GM18499 (cell line): Measurements from ENCODE around the gene VEGFB.

Experiments used
- ATAC-seq: cut with Tn5 transposase; IDR thresholded peaks from one replicate; pipeline ENCODE4 v1.9.1; 2021; ENCODE audit warnings: moderate number of reproducible peaks; ENCODE audit not compliant: insufficient read depth, unreplicated experiment

VEGFB gene

DNA sequence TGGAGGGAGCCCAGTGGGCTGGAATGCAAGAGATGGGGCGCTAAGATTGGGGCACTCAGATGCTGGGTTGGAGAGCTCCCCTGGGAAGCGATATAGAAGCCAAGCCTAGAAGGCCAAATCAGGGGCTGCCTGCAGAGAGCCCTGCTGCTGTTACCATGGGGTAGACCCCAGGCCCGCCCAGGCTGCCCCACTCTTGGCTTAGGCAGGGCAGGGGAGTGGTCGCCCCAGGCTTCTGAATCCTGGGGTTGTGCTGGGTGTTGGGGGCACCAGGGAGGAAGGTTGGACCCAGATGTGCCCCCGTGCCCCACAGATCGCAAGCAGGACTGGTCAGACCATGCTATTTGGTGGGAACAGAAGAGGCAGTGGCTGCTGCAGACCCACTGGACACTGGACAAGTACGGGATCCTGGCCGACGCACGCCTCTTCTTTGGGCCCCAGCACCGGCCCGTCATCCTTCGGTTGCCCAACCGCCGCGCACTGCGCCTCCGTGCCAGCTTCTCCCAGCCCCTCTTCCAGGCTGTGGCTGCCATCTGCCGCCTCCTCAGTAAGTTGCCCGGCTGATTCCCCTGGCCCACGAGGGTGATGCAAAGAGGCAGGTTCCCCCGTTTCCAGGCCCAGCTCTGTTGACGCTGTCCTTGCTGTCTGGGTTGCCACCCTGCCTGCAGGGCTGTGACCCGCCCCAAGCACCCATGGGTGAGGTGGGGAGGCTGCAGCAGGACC, 23.9 kb upstream of the VEGFB start:
- ATAC-seq: no peak

DNA sequence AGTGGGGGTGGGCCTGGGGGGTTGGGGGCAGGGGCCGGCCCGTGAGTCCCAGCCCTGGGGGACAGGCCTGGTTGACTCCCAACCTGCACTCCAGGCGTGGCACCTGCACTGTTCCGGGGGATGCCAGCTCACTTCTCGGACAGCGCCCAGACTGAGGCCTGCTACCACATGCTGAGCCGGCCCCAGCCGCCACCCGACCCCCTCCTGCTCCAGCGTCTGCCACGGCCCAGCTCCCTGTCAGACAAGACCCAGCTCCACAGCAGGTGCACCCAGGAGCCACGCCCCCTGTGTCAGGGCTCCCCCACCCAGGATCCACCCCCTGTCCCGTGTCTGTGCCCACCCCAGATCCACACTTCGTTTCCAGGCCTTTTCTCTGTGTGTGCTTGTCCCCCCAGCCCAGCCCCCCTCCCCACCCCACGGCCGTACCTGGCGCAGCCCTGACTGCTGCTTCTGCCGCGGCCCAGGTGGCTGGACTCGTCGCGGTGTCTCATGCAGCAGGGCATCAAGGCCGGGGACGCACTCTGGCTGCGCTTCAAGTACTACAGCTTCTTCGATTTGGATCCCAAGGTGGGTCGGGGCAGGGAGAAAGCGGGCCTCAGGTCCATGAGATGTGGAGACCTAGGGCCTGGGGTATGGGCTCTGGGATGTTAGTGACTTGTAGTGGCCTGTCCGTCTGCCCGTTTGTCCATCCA, 23.1 kb upstream of the VEGFB start:
- no peak for ATAC-seq

DNA sequence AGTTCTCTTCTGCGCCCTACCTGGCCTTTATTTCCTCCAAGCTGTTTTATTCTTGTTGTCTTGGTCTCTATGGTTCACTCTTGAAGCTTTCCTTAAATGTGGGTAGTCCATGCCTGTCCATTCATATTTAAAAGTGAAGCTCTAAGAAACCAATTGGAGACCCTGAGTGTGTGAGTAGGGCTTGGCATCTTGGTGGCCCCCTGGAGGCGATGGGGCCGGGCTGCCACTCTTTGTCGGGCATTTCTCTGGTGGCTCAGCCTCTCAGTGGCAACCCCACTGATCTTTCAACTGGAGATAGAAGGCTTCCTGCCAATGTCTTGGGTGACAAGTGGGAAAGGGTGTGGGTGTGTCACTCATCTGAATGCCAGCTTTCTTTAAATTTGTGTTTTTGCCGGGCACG, 17.5 kb upstream of the VEGFB start:
- no peak for ATAC-seq

DNA sequence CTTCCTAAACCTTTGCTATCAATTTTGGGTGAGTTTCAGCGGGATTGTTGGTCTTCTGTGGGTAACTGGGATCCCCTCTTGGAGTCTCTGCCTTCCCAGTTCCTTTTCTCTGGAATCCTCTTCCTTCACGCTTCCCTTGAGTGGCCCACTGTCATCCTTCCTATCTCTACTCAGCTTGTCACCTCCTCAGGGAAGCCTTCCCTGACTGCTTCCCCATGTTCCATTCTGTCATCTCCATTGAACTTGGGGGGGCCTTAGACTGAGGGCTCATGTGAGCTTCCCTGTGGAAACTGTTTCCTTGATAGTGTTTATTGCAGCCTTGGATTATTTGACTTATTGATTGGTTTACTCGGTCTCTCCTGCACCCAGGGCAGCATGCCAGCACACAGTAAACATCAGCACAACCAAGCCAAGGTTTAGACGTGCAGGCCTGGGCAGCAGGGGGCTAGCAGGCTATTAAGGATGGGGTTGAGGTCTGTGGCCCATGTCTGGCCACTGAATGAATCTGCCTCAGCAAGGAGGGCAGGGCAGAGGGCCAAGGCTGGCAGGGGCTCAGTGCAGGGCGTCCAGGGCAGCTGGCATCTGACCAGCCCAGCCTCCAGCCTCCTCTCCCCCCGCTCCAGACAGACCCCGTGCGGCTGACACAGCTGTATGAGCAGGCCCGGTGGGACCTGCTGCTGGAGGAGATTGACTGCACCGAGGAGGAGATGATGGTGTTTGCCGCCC, 15.6 kb upstream of the VEGFB start:
- ATAC-seq: no peak

DNA sequence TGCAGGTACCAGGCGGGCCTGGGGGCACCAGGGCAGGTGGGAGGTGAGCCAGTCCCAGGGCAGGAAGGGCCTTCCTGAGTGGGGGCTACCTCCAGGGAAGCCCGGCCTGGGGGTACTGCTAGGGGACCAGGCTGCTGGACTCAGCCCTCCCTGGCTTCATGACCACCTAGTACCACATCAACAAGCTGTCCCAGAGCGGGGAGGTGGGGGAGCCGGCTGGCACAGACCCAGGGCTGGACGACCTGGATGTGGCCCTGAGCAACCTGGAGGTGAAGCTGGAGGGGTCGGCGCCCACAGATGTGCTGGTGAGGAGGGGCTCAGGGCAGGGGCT, 15.1 kb upstream of the VEGFB start:
- no peak for ATAC-seq

DNA sequence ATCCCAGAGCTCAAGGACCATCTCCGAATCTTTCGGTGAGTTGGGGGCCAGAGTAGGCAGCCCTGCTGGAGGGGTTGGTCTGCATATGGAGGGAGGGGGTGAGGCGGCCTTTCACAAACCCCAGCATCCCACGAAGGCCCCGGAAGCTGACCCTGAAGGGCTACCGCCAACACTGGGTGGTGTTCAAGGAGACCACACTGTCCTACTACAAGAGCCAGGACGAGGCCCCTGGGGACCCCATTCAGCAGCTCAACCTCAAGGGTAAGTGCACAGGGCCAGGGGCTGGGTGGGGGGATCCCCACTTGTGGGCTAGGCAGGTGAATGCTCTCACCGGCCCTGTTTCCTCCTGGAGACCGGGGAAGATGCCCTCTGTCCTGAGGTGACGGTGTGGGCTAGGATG, 14.6 kb upstream of the VEGFB start:
- no peak for ATAC-seq

DNA sequence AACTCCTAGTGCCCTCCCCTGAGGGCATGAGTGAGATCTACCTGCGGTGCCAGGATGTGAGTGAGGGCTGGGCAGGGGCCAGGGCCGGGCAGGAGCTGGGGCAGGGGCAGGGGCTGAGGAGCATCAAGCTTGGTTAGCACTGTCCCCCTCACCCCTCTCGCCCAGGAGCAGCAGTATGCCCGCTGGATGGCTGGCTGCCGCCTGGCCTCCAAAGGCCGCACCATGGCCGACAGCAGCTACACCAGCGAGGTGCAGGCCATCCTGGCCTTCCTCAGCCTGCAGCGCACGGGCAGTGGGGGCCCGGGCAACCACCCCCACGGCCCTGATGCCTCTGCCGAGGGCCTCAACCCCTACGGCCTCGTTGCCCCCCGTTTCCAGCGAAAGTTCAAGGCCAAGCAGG, 14.1 kb upstream of the VEGFB start:
- no peak for ATAC-seq

DNA sequence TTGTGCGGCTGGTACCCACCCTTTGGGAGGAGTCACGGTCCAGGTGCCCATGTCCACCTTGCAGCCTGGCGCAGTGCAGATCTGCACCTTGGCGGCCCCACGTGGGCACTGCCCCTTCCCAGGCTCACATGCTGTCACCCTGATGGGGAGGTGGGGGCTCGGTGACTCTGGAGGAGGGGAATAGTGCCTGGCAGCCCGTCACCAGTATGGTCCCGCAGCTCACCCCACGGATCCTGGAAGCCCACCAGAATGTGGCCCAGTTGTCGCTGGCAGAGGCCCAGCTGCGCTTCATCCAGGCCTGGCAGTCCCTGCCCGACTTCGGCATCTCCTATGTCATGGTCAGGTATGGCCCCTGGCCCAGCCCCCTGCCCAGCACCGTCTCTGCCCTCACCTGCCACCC, 13.6 kb upstream of the VEGFB start:
- no peak for ATAC-seq

DNA sequence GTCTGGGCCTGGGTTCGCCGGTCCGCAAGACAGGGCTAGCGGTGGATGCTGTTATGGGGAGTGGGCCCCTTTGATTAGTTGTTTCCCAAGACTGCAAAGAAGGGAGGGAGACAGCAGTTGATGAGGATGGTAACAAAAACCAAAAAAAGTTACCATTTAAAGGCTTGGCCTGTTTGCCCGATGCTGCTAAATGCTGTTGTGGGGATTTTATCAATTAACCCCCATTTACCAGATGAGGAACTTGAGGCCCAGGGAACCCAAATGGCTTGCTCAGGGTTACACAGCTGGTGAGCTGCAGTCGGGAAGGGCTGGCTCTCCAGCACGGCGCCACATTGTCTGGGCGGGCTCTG, 11.8 kb upstream of the VEGFB start:
- ATAC-seq: no peak

DNA sequence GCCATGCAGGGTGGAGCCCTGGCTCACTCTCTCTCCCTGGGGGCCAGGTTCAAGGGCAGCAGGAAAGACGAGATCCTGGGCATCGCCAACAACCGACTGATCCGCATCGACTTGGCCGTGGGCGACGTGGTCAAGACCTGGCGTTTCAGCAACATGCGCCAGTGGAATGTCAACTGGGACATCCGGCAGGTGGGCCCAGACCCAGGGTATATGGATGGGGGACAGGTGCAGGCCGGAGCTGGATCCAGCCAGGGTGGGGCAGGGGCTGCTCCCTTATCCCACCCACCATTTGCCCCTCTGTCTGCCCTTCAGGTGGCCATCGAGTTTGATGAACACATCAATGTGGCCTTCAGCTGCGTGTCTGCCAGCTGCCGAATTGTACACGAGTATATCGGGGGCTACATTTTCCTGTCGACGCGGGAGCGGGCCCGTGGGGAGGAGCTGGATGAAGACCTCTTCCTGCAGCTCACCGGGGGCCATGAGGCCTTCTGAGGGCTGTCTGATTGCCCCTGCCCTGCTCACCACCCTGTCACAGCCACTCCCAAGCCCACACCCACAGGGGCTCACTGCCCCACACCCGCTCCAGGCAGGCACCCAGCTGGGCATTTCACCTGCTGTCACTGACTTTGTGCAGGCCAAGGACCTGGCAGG, 11.3 kb upstream of the VEGFB start:
- ATAC-seq: no peak

DNA sequence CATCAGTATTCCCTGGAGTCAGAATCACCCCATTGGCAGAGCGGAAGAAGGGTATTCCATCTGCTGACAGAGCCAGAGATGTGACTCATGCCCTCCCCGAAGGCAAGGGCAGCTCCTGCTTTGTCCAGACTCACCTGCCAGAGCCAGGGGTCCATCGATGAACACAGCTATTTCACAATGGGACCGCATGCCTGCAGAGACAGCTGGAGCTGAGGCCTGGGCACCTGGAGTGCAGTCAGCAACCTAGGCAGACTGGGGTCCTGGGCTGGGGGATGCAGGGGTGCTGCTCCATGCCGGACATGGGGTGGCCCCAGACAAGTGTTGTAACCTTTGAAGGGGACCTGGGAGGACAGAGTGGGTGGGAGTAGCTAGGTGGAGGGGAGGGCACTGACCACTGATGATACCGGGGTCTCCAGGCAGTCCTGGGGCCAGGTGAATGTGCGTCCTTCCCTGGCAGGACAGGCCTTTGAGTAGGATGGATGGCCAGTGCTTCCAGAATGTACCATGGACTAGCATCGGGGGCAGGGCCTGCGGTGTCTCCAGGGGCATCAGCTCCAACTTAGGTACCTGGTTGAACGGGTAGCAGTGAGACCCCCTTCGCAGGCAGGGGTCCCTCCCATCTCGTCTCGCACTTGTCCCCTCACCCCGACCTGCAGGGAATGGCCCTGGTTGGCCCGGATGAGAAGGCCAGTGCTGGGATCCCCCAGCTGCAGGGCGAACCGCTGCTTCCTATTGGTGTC, 10.1 kb upstream of the VEGFB start:
- no peak for ATAC-seq

DNA sequence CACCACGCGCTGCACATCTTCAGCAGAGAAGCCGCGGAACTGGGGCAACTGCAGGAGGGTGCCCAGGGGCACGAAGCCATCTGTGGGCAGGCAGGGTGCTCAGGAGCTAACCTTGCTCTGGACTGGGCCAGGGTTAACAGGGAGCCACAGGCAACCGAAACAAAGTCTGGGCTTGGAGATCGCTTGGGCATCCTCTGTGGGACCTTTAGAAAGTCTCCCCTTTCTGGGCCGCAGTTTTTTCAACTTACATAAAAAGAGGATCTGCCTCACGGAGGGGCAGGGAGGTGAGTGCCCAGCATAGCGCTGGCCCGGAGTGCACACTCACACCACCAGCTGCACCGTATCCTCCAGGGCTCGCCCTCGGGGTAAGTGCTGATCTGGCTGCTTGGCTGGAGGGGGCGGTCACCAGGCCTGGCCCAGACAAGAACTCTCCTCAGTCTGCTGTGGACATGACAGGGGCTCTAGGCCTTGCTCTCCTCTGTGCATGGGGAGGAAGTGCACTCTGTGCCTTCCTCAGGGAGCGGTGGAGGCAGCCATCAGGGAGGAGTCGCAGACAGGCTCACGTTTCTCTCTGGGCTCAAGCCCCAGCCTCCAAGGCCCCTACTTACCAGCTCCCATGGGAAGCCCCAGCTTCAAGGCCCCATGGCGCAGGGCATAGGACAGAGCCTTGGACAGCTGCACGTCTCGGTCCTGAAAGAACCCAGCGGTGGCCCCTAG, 9.3 kb upstream of the VEGFB start:
- no peak for ATAC-seq

DNA sequence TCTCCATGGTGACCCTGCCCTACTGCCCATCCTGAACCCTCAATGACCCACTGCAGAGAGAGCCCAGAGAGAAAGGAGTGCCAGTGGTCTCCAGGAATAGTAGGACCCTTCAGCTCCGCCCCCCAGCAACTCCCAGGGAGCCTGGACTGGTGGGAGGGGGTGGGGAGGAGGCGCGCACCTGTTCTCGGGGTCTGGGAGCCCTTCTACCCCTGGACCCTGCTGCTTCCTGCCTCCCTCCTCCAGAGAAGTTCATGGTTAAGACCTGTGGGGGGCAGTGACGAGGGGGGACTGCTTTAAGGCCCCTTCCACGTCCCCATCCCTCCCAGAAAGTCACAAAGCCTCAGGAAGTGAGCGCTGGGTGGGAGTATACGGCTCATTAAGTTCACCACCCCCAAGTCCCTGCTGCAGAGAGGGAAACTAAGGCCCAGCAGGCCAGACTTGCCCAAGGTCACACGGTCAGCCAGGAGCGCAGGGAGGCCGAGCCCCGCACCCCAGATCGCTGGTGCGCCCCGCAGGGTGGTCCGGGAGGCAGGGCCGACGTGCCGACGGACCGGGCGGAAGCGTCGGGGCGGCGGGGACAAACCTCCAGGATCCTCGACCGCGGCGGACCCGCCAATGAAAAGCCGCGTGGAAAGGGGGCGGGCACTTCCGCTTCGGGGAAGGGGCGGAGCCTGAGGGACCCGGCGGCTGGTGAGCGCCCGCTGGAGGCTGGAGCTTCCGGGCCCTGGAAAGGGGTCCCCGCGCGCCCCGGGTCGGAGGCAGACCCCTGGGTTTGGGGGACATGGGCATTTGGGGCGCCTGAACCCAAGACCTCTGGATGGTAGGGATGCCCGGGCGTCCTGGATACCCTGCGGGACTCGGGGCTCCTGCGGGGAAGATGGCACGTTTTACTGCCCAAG, 8.5 kb upstream of the VEGFB start, which contains the start of the genes NUDT22 and TRPT1:
Gene NUDT22 (plus strand): TSS at position 667 of the 899 bp plus-strand sequence. CDS start 379 bp downstream, outside the sequence.
Gene TRPT1 (minus strand): TSS at position 579 of the 899 bp plus-strand sequence. CDS start 326 bp downstream, at position 253.
- ATAC-seq: no peak

DNA sequence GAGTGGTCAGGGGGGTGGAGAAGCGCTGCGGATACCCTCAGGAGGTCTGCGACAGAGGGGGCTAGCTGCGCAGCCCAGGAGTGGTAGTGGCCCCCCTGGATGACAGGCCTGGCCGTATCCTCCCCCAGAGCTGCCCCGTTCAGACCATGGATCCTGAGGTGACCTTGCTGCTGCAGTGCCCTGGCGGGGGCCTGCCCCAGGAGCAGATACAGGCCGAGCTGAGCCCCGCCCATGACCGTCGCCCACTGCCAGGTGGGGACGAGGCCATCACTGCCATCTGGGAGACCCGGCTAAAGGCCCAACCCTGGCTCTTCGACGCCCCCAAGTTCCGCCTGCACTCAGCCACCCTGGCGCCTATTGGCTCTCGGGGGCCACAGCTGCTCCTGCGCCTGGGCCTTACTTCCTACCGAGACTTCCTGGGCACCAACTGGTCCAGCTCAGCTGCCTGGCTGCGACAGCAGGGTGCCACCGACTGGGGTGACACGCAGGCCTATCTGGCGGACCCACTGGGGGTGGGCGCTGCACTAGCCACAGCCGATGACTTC, 7.8 kb upstream of the VEGFB start:
- no peak for ATAC-seq

DNA sequence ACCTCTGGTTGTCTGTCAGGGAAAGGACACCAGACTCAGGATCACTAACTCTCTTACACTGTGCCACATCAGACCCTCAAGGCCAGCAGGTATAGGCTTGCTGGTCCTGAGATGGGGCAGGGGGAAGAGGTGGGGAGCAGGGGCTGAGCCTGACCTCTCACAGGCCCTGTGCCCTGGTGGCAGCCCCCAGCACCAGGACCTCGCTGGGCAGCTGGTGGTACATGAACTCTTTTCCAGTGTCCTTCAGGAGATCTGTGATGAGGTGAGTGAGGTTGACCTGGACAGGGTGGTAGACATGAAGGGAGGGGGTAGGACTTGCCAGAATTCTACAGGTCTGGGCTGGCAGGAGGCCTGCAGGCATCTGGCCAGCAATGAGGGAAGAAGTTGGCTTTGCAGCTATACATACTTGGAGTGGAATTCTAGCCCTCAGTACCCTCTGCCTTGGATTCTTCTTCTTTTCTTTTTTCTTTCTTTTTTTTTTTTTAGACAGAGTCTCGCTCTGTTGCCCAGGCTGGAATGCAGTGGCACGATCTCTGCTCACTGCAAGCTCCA, 6.9 kb upstream of the VEGFB start:
- ATAC-seq: no peak

DNA sequence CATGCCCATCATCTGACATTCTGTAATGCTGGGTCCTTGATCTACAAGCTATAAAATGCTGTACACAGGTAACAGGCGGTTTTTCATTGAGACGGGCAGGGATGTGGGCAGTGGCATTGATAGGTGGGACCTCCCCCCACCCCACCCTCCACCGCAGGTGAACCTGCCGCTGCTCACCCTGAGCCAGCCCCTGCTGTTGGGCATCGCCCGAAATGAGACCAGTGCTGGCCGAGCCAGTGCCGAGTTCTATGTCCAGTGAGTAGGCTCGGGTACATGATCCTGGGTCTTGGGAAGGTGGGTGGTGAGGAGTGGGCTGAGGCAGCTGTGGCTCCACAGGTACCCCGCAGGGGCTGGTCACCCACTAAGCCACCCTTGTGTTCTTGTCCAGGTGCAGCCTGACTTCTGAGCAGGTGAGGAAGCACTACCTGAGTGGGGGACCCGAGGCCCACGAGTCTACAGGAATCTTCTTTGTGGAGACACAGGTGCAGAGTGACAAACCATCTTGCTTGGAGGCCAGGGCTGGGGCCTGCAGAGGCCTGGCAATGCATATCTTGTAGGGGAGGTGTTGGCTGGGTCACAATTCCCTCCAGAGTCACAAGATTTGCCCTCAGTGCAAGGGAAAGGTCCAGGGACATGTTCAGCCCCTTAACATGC, 5.2 kb upstream of the VEGFB start:
- ATAC-seq: no peak

DNA sequence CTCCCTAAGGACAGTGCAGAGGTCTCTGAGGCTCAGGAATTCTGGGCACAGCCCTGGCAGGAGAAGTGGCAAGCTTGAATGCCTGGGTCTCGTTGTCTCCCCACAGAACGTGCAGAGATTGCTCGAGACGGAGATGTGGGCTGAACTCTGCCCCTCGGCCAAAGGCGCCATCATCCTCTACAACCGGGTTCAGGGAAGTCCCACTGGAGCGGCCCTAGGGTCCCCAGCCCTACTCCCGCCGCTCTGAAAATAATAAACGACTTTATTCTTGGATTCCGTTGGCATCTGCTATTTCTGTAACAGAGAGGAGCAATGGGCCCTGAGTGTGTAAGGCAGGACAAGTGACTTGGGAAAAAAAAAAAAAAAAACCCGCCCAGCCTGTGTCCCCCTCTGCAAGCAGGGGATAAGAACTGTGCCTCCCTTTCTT, 4.6 kb upstream of the VEGFB start:
- no peak for ATAC-seq
